Upper lobe of left lung (tissue), 6 donors: ENCODE data around the gene AKNA. TPM values are rescaled to one million over a fixed set of nuclear protein-coding genes. Genes with fewer than 3 reads are reported as not detected.

Source experiments
- ATAC-seq, 2 donors: fragments of 200-7000 bp; cut with Tn5 transposase; one replicate each; pipeline ENCODE4 v1.9.1; 2022; ENCODE audit warnings: mild to moderate bottlenecking in 2 of 2, moderate library complexity in 2 of 2; ENCODE audit not compliant: low FRiP score in 2 of 2
- DNase-seq, 2 donors: peaks; one replicate each; pipeline ENCODE4 v3.0.0-alpha.2; 2019 to 2020
- H3K27ac ChIP-seq, 4 donors: fragments of 200-600 bp; sonication (generic); one replicate each; pipeline ENCODE4 v1.5.1; 2016 to 2019
- H3K27me3 ChIP-seq, 4 donors: fragments of 200-600 bp; sonication (generic); one replicate each; pipeline ENCODE4 v1.5.1; 2017 to 2019
- H3K36me3 ChIP-seq, 4 donors: fragments of 200-600 bp; sonication (generic); one replicate each; pipeline ENCODE4 v1.5.1; 2016 to 2019
- H3K4me1 ChIP-seq, 4 donors: fragments of 200-600 bp; sonication (generic); one replicate each; pipeline ENCODE4 v1.5.1; 2018 to 2019
- H3K4me3 ChIP-seq, 4 donors: fragments of 200-600 bp; sonication (generic); one replicate each; pipeline ENCODE4 v1.5.1; 2017 to 2019; ENCODE audit warnings: mild to moderate bottlenecking in 2 of 4, moderate library complexity in 1 of 4
- H3K9me3 ChIP-seq, 4 donors: fragments of 200-600 bp; sonication (generic); one replicate each; pipeline ENCODE4 v1.5.1; 2018 to 2019
- CTCF ChIP-seq, 6 experiments: fragments of 450-650 bp in 4 of 6; fragments of 200-600 bp in 2 of 6; sonication (generic) in 2 of 6; IDR thresholded peaks; one replicate each; pipeline ENCODE4 v1.5.1; 2016 to 2019; ENCODE audit warnings: antibody characterized with exemption in 6 of 6
- EP300 ChIP-seq, 4 donors: sonication (generic); formaldehyde crosslinking; IDR thresholded peaks; one replicate each; pipeline ENCODE4 v1.5.1; 2017; ENCODE audit warnings: antibody characterized with exemption in 4 of 4, control low read depth in 2 of 4
- POLR2A ChIP-seq, 4 donors: fragments of 450-650 bp; IDR thresholded peaks; one replicate each; pipeline ENCODE4 v1.5.1; 2016 to 2017; ENCODE audit warnings: antibody characterized with exemption in 4 of 4, mild to moderate bottlenecking in 2 of 4
- POLR2AphosphoS5 ChIP-seq, 2 donors: sonication (generic); formaldehyde crosslinking; IDR thresholded peaks; one replicate each; pipeline ENCODE4 v1.5.1; 2017; ENCODE audit warnings: antibody characterized with exemption in 2 of 2
- WGBS, 2 donors: methylation state at CpG; one replicate each; pipeline ENCODE4 v1.1.5; 2017 to 2018; 5-methylcytosine and 5-hydroxymethylcytosine counted together
- total RNA-seq, 6 donors: library from RNA; depleted of rRNA in 4 of 6; stranded (reverse); fragments of >200 nt in 4 of 6; gene quantifications; one replicate each; pipeline versions ENCODE4 v1.1.0 to v1.2.1, GENCODE V29; 2016 to 2021
- donor health status: DM: no; HTN: no; CAD: no; lungs with moderate emphysema.
- donor health status: DM: no; HTN: yes; CAD: no; lungs with severe emphysema.

The AKNA gene
- total RNA-seq, 6 donors from 2014 or later: 38.3 to 152 (median 61.5) TPM

GRCh38 chr9:114409103-114409780, 21.5 kb upstream of the AKNA start:
- no peaks in the 10 kb centered on the region for H3K27me3 ChIP-seq
- TF ChIP-seq POLR2A (IDR thresholded peaks at IDR 0.05) (no peak), CTCF (IDR thresholded peaks at IDR 0.05) (no peak), EP300 (IDR thresholded peaks at IDR 0.05) (no peak), POLR2AphosphoS5 (IDR thresholded peaks at IDR 0.05) (no peak)
- H3K4me3 ChIP-seq: no peak overlapping the region
- H3K36me3 ChIP-seq: no peaks in the 10 kb centered on the region
- peaks cover 0 to 8% (median 0%) of the 10 kb centered on the region in 4 donors for H3K4me1 ChIP-seq
- no peaks in the 10 kb centered on the region for H3K9me3 ChIP-seq
- H3K27ac ChIP-seq: no peak overlapping the region
- DNase-seq (no peak), ATAC-seq (no peak)
- 63 to 65% methylated on average over 11 of the region's 11 CpGs for whole genome bisulfite sequencing, 2 donors

GRCh38 chr9:114408645-114409044, 20.9 kb upstream of the AKNA start:
- no peak overlapping the region for H3K27ac ChIP-seq
- ATAC-seq: no peak
- no peak for DNase-seq
- WGBS, 2 donors: 86 to 90% methylated on average over 7 of the region's 7 CpGs
- H3K4me3 ChIP-seq: no peak overlapping the region
- H3K27me3 ChIP-seq: no peaks in the 10 kb centered on the region
- TF ChIP-seq POLR2AphosphoS5 (IDR thresholded peaks at IDR 0.05) (no peak), EP300 (IDR thresholded peaks at IDR 0.05) (no peak)
- H3K4me1 ChIP-seq: peaks cover 0 to 8% (median 0%) of the 10 kb centered on the region in 4 donors
- H3K9me3 ChIP-seq: no peaks in the 10 kb centered on the region
- H3K36me3 ChIP-seq: no peaks in the 10 kb centered on the region

DNA sequence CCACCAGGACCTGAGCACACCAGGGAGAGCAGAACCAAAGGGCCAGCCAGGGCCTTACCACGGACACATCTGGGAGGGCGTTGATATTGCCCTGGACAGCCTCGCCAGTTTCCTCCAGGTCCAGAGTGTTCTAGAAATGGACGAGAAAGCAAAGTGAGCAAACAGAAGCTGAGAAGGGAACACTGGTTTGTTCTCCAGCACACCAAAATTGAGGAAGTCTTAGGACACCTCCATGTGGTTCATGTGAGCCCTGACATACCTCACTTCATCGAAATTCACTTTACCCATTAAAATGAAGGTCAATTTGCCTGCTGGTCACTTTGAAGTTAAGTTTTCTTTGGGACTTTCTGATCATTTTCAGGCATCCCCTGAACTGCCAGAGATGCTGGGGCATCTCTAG, 20.1 kb upstream of the AKNA start:
- WGBS, 2 donors: 88 to 90% methylated on average over 5 of the region's 5 CpGs
- H3K4me3 ChIP-seq: no peak overlapping the region
- peaks cover 0 to 8% (median 0%) of the 10 kb centered on the region in 4 donors for H3K4me1 ChIP-seq
- no peaks in the 10 kb centered on the region for H3K36me3 ChIP-seq
- no peaks in the 10 kb centered on the region for H3K9me3 ChIP-seq
- no peaks in the 10 kb centered on the region for H3K27me3 ChIP-seq
- ATAC-seq (no peak), DNase-seq (no peak)
- H3K27ac ChIP-seq: no peak overlapping the region
- no peak for TF ChIP-seq POLR2AphosphoS5 (IDR thresholded peaks at IDR 0.05)
- TF ChIP-seq EP300 (IDR thresholded peaks at IDR 0.05): no peak
- no peak for TF ChIP-seq POLR2A (IDR thresholded peaks at IDR 0.05)
- TF ChIP-seq CTCF (IDR thresholded peaks at IDR 0.05): no peak

DNA sequence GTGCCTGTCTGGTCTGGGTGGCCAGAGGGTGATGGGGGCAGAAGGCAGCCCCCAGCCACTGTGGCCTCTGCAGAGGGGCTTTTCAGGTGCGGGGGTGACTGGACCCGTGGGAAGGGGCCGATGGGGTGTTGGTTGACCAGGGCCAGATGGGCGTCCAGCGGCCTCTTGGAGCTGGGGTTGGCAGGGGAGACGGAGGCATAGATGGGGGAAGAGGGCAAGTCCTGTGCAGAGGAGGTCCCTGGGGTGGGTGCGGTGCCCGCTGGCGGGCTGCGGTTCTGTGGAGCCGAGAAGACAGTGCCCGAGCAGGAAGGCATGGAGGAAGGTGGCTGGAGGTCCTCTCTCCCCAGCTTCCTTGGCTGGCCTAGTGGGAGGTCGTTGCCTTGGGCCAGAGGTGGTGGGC, 18.7 kb upstream of the AKNA start:
- ATAC-seq (no peak), DNase-seq (peak in 1 of 2 donors; percentile 80)
- WGBS, 2 donors: 87% methylated on average over 13 of the region's 13 CpGs; no CpG with 5 or more reads in 1 of the 2 donors

More for the DNA sequence above, 18.7 kb upstream of the AKNA start:
- no peaks in the 10 kb centered on the region for H3K27me3 ChIP-seq
- no peaks in the 10 kb centered on the region for H3K9me3 ChIP-seq
- no peaks in the 10 kb centered on the region for H3K36me3 ChIP-seq
- H3K27ac ChIP-seq: no peak overlapping the region
- no peak overlapping the region for H3K4me3 ChIP-seq
- no peak for TF ChIP-seq POLR2A (IDR thresholded peaks at IDR 0.05)
- TF ChIP-seq POLR2AphosphoS5 (IDR thresholded peaks at IDR 0.05): no peak
- TF ChIP-seq CTCF (IDR thresholded peaks at IDR 0.05): no peak
- no peak for TF ChIP-seq EP300 (IDR thresholded peaks at IDR 0.05)
- peaks cover 0 to 8% (median under 1%) of the 10 kb centered on the region in 4 donors for H3K4me1 ChIP-seq
